Peyer's patch (tissue), 4 donors: Measurements from ENCODE around the gene ALDH1L2.

ENCODE experiments used
- POLR2A ChIP-seq, 2 donors: fragments of 450-650 bp; IDR thresholded peaks; one replicate each; pipeline ENCODE4 v1.5.1; 2017; ENCODE audit warnings: antibody characterized with exemption in 2 of 2, mild to moderate bottlenecking in 2 of 2, moderate library complexity in 2 of 2
- TF ChIP-seq, protein P1 (sequence below), 6 experiments: fragments of 450-650 bp in 4 of 6; fragments of 200-600 bp in 2 of 6; sonication (generic) in 1 of 6; IDR thresholded peaks; one replicate each; pipeline ENCODE4 v1.5.1; 2017 to 2019; ENCODE audit warnings: antibody characterized with exemption in 6 of 6, mild to moderate bottlenecking in 3 of 6, moderate library complexity in 1 of 6

DNA sequence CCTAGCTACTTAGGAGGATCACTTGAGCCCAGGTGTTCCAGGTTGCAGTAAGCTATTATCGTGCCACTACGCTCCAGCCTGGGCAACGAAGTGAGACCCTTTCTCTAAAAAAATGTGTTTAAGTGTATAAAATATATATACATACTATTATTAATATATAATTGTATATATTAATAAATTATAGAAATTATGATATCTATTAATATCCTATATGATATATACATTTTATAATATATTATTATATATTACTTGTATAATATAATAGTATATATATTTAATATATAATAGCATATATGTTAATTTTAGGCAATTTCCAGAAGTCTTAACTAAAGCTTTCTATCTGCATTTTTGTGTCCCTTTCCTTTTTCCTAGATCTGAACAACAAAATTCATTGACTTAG lies 12.3 kb downstream of the ALDH1L2 start:
- TF ChIP-seq, protein P1, sequence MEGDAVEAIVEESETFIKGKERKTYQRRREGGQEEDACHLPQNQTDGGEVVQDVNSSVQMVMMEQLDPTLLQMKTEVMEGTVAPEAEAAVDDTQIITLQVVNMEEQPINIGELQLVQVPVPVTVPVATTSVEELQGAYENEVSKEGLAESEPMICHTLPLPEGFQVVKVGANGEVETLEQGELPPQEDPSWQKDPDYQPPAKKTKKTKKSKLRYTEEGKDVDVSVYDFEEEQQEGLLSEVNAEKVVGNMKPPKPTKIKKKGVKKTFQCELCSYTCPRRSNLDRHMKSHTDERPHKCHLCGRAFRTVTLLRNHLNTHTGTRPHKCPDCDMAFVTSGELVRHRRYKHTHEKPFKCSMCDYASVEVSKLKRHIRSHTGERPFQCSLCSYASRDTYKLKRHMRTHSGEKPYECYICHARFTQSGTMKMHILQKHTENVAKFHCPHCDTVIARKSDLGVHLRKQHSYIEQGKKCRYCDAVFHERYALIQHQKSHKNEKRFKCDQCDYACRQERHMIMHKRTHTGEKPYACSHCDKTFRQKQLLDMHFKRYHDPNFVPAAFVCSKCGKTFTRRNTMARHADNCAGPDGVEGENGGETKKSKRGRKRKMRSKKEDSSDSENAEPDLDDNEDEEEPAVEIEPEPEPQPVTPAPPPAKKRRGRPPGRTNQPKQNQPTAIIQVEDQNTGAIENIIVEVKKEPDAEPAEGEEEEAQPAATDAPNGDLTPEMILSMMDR (IDR thresholded peaks at IDR 0.05) = no peak
- TF ChIP-seq POLR2A (IDR thresholded peaks at IDR 0.05) = no peak
